Glutamatergic neuron (in vitro differentiated cells): Measurements from ENCODE around the gene RPL35. TPM values are rescaled to one million over a fixed set of nuclear protein-coding genes. Genes with fewer than 3 reads are reported as not detected.
"Not testable (repeated sequence)": the region's sequence is repeated elsewhere in the genome, so short reads cannot be mapped to it uniquely, and the experiment has no call there.

Experiments
- DNase-seq: peaks from one replicate; pipeline ENCODE4 v3.0.0; 2022
- H3K27ac Mint-ChIP-seq: one replicate; pipeline ENCODE4 v1.8.0; 2020; ENCODE audit warnings: mild to moderate bottlenecking, mixed read lengths, inconsistent platforms; ENCODE audit not compliant: unreplicated experiment
- H3K27me3 Mint-ChIP-seq: one replicate; pipeline ENCODE4 v1.8.0; 2020; ENCODE audit warnings: mild to moderate bottlenecking, moderate library complexity, mixed read lengths, inconsistent platforms; ENCODE audit not compliant: unreplicated experiment
- H3K36me3 Mint-ChIP-seq: one replicate; pipeline ENCODE4 v1.8.0; 2020; ENCODE audit warnings: mild to moderate bottlenecking, mixed read lengths, inconsistent platforms; ENCODE audit not compliant: unreplicated experiment
- H3K4me1 Mint-ChIP-seq: one replicate; pipeline ENCODE4 v1.8.0; 2020; ENCODE audit warnings: mild to moderate bottlenecking, low read depth, mixed read lengths, inconsistent platforms; ENCODE audit not compliant: unreplicated experiment
- H3K4me3 Mint-ChIP-seq: one replicate; pipeline ENCODE4 v1.8.0; 2020; ENCODE audit warnings: mild to moderate bottlenecking, mixed read lengths, inconsistent platforms; ENCODE audit not compliant: unreplicated experiment
- H3K9me3 Mint-ChIP-seq: one replicate; pipeline ENCODE4 v1.8.0; 2020; ENCODE audit warnings: mild to moderate bottlenecking, moderate library complexity, mixed read lengths, inconsistent platforms; ENCODE audit not compliant: unreplicated experiment
- total RNA-seq: library from RNA; stranded (reverse); fragmentation: NEBNext Ultra II Directional; extraction: Animal tissue kit (Norgen Biotek cat#: 25700); gene quantifications from one replicate; pipeline ENCODE4 v1.2.1, GENCODE V29; 2021; ENCODE audit not compliant: unreplicated experiment
- TF ChIP-seq, protein P1 (sequence below): fragments of 200-600 bp; sonication (generic); IDR thresholded peaks from one replicate; pipeline ENCODE4 v1.5.0; 2021; ENCODE audit not compliant: partially characterized antibody, unreplicated experiment

Gene RPL35
- total RNA-seq, 1 donor from 2014 or later = 559 TPM

DNA sequence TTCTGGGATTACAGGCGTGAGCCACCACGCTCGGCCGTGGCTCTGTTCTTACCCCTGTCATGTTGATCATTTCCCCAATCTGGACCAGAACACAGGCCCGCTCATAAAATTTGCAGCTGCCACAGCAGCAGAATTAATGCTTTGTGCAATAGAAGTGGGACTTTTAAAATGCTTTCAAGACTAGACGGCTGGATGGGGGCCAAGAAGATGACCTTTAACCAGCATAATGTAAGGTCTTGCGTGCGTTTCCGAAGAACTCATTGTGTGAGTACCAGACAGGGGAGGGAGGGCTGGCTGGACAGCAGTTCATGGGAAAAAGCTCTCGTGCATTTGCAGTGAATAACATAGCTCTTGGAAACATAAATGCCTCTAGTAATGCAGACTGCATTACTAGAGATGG lies 12.0 kb downstream of the RPL35 start:
- no peak for DNase-seq
- no peak overlapping the region for H3K27ac Mint-ChIP-seq
- peaks cover 3% of the 10 kb centered on the region for H3K4me1 Mint-ChIP-seq
- TF ChIP-seq, protein P1, sequence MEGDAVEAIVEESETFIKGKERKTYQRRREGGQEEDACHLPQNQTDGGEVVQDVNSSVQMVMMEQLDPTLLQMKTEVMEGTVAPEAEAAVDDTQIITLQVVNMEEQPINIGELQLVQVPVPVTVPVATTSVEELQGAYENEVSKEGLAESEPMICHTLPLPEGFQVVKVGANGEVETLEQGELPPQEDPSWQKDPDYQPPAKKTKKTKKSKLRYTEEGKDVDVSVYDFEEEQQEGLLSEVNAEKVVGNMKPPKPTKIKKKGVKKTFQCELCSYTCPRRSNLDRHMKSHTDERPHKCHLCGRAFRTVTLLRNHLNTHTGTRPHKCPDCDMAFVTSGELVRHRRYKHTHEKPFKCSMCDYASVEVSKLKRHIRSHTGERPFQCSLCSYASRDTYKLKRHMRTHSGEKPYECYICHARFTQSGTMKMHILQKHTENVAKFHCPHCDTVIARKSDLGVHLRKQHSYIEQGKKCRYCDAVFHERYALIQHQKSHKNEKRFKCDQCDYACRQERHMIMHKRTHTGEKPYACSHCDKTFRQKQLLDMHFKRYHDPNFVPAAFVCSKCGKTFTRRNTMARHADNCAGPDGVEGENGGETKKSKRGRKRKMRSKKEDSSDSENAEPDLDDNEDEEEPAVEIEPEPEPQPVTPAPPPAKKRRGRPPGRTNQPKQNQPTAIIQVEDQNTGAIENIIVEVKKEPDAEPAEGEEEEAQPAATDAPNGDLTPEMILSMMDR = no peak
- no peaks in the 10 kb centered on the region for H3K36me3 Mint-ChIP-seq
- H3K27me3 Mint-ChIP-seq = no peaks in the 10 kb centered on the region
- H3K9me3 Mint-ChIP-seq = peaks cover under 1% of the 10 kb centered on the region
- no peak overlapping the region for H3K4me3 Mint-ChIP-seq

DNA sequence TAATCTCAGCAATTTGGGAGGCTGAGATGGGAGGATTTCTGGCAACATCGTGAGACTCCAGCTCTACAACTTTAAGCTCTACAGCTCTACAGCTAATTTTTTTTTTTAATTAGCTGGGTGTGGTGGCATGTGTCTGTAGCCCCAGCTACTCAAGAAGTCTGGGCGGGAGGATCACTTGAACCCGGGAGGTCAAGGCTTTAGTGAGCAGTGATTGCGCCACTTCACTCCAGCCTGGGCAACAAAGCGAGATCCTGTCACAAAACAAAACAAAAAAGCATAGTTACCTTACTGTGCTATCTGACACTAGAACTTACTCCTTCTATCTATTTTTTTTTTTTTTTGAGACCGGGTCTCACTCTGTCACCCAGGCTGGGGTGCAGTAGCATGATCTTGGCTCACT lies 14.8 kb downstream of the RPL35 start:
- Mint-ChIP-seq H3K4me3 (no peak overlapping the region), H3K27ac (no peak overlapping the region), H3K4me1 (no peaks in the 10 kb centered on the region), H3K27me3 (no peaks in the 10 kb centered on the region), H3K9me3 (no peaks in the 10 kb centered on the region), H3K36me3 (no peaks in the 10 kb centered on the region)
- no peak for DNase-seq
- TF ChIP-seq, protein P1 = no peak

DNA sequence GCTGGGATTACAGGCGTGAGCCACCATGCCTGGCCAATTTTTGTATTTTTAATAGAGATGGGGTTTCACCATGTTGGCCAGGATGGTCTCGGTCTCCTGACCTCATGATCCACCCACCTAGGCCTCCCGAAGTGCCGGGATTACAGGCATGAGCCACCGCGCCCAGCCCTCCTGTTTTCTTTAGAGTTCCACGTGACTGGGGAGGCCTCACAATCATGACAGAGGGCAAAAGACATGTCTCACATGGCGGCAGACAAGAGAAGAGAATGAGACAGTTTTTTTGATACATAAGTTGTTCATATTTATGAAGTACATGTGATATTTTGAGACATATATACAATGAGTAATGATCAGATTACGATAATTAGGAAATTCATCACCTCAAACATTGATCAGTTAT lies 15.3 kb downstream of the RPL35 start:
- H3K27me3 Mint-ChIP-seq, H3K36me3 Mint-ChIP-seq, H3K9me3 Mint-ChIP-seq, H3K27ac Mint-ChIP-seq, H3K4me3 Mint-ChIP-seq, DNase-seq, H3K4me1 Mint-ChIP-seq: not testable (repeated sequence)

DNA sequence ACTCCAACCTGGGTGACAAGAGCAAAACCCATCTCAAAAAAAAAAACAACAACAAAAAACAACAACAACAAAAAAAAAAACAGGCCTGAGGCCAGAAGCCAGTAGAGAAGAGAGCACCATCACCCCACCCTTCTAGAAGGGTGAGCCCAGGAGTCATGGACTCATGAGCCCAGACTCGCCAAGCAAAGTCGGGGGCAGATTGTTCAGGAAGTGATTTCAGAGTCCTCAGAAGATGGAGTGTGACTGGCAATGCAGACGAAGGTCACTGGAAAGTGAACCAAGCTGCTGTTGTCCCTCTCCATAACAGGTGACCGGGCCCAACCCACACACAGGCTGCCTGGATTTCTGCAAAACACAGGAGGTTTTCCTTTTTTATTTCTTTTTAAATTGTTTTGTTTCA lies 17.5 kb downstream of the RPL35 start:
- no peaks in the 10 kb centered on the region for H3K36me3 Mint-ChIP-seq
- no peak overlapping the region for H3K27ac Mint-ChIP-seq
- peaks cover 3% of the 10 kb centered on the region for H3K9me3 Mint-ChIP-seq
- TF ChIP-seq, protein P1 = no peak
- no peak overlapping the region for H3K4me3 Mint-ChIP-seq
- no peak for DNase-seq
- no peaks in the 10 kb centered on the region for H3K4me1 Mint-ChIP-seq
- H3K27me3 Mint-ChIP-seq = no peaks in the 10 kb centered on the region

DNA sequence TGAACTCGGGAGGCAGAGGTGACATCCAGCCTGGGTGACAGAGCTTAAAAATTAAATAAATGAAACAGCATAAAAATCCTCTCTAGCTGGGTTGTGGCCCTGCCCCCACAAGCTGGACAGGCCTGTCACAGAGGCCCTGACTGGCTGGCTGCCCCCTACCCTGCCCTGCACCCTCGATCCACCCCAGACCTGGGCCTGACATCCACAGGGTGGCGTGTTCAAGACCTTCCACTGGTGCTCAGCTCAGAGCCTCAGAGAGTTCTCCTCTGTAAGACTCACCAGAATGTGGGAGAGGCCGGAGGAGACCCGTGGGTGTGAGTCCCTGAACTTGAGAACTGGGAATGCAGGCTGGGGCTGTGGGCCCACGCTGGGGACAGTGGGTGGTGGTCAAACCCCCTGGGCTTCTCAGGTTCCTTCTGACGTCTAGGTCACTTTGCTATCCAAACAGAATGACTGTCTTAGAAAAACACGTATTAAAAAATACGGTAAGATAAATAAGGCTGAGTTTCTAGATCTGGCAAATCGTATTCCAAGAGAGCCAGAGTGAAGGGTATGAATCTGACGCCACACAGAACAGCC lies 18.2 kb downstream of the RPL35 start:
- no peaks in the 10 kb centered on the region for H3K4me1 Mint-ChIP-seq
- peaks cover 3% of the 10 kb centered on the region for H3K9me3 Mint-ChIP-seq
- H3K36me3 Mint-ChIP-seq = no peaks in the 10 kb centered on the region
- no peak for DNase-seq
- H3K27me3 Mint-ChIP-seq = no peaks in the 10 kb centered on the region
- H3K4me3 Mint-ChIP-seq = no peak overlapping the region
- TF ChIP-seq, protein P1 = no peak
- no peak overlapping the region for H3K27ac Mint-ChIP-seq
